Measurements from ENCODE around the gene SF3A1.

The SF3A1 gene

DNA sequence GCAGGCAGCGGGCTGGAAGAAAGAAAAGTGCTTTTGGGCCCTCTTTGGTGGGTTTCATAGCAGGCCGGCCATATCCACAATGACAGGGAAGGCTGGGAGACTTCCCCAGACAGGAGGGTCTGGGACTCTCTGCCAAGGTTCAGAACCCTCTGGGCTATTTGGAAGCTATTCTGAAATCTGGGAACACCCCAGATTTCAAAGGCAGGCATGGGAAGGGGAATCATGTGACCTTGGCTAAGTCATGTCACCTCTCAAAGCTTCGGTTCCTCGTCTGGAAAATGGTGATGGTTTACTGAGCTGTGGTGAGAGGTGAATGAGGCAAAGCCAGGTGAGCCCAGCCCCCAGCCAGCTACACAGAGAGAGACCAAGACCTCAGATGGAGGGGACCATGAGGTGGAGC lies 72.0 kb downstream of the SF3A1 start:
- H3K27ac ChIP-seq, result no peak overlapping the region
- TF ChIP-seq, protein P1, sequence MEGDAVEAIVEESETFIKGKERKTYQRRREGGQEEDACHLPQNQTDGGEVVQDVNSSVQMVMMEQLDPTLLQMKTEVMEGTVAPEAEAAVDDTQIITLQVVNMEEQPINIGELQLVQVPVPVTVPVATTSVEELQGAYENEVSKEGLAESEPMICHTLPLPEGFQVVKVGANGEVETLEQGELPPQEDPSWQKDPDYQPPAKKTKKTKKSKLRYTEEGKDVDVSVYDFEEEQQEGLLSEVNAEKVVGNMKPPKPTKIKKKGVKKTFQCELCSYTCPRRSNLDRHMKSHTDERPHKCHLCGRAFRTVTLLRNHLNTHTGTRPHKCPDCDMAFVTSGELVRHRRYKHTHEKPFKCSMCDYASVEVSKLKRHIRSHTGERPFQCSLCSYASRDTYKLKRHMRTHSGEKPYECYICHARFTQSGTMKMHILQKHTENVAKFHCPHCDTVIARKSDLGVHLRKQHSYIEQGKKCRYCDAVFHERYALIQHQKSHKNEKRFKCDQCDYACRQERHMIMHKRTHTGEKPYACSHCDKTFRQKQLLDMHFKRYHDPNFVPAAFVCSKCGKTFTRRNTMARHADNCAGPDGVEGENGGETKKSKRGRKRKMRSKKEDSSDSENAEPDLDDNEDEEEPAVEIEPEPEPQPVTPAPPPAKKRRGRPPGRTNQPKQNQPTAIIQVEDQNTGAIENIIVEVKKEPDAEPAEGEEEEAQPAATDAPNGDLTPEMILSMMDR (IDR thresholded peaks at IDR 0.05), result no peak
- TF ChIP-seq ZFX (IDR thresholded peaks at IDR 0.05; ENCODE audit: borderline replicate concordance), result no peak

DNA sequence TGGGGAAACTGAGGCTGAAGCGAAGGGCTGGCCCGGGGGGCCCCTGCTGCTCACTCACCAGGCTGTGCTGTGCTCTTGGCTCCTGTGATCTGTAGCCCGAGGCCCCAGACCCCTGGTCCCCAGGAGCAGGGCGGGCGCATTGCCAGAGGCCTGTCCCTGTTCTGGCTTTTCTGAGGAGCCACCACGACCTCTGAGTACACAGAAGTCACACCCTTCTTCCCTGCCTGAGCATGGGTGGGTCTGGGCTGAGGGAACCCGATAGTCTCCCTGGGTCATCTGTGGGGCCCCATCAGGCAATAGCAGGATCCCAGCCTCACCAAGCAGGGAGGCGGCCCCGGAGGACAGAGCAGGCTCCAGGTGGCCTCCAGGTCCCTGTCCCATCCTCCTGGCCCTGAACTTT lies 72.5 kb downstream of the SF3A1 start:
- no peak for TF ChIP-seq ZFX (IDR thresholded peaks at IDR 0.05; ENCODE audit: borderline replicate concordance)
- TF ChIP-seq, protein P1 (IDR thresholded peaks at IDR 0.05), result no peak
- no peak overlapping the region for H3K27ac ChIP-seq

DNA sequence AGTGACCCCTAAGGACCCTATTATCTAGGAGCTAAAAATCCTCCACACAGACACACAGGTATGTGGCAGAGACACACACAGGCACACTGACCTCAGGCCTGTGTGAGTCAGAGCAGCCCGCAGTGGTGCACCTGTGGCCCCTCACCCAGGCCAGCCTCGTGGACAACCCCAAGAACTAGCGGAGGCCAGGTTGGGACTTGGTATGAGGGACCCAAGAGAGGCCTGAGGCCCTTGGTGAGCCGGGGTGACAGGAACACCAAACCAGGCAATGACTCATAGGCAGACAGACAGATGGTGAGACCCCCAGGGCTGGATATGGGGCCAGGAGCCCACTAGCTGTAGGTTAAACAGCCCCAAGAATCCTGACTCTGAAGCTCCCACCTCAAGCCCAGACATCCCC lies 73.4 kb downstream of the SF3A1 start:
- no peak overlapping the region for H3K27ac ChIP-seq

DNA sequence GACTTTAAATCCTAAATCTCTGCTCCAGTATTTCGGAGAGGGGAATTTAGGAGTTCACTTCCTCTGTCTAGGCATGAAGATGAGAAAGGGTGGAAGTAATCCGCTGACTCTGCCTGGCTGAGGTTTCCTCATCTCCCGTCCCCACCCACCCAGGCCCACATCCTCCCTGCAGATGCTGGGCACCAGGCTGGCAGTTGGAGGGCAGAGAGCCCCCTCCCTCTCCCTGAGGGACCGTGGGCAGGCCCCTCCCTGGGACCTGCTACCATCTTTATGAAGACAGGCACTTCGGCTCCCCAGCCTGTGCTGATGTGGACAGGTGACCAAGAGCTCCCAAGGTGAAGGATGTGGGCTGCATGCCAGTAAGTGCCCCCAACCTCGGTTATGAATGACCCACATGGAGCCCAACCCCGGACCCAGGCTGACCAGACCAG lies 74.1 kb downstream of the SF3A1 start:
- TF ChIP-seq, protein P1 (IDR thresholded peaks at IDR 0.05), result no peak
- no peak for TF ChIP-seq ZFX (IDR thresholded peaks at IDR 0.05; ENCODE audit: borderline replicate concordance)
- H3K27ac ChIP-seq, result no peak overlapping the region

More for the DNA sequence above, 73.4 kb downstream of the SF3A1 start:
- TF ChIP-seq, protein P1 (IDR thresholded peaks at IDR 0.05), result no peak
- no peak for TF ChIP-seq ZFX (IDR thresholded peaks at IDR 0.05; ENCODE audit: borderline replicate concordance)

Measured in 22Rv1 (cell line).